ENCODE measurements around the gene SOX1. TPM values are rescaled to one million over a fixed set of nuclear protein-coding genes. Genes with fewer than 3 reads are reported as not detected.

Gene SOX1
- total and polyA plus RNA-seq, 10 of the 15 experiments (the other 5 are each of a cell fraction or from before 2014, with no cell fraction given): not detected

DNA sequence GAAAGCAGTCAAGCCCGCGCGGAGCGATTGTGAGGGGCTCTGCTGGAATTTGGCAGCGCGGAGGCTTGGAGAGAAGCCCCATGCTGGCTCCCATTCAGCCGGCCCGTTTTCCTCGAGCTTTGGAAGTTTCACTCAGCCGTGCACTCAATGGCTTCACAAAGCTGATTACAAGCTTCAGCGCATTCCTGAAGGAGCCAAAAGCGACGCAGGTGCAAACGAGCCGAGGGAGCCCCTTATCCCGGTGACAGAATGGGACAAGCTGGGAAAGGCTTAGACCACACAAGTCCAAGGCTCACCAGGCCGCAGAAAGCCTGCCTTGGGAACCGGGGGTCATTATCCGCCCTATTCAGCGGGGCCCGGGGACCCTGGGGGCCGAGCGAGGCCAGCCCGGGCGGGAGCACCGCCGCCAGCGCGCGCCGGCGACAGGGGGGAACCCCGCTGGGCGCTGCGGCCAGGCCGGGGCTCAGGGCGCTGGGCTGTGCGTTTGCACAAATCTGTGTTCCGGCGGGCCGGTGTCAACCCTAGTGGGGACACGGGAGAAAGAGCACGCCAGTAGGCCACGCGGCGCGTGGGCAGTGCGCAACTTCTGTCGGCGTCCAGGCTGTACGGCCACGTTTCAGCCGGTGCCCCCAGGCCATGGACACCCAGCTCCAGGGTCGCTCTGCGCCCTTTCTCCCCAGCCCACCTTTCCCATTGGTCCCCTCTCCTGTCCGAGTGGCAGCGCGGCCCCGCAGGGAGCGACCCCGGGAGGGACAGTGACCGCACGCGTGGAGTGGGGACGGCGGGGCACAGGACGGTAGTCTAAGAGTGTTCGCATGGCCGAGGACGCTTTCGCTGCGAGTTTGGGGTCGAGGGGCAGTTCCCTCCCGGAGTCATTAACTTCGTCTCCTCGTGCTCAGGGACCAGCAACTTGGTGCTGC lies 37.3 kb downstream of the SOX1 start (continued):
- TF ChIP-seq, protein P1, sequence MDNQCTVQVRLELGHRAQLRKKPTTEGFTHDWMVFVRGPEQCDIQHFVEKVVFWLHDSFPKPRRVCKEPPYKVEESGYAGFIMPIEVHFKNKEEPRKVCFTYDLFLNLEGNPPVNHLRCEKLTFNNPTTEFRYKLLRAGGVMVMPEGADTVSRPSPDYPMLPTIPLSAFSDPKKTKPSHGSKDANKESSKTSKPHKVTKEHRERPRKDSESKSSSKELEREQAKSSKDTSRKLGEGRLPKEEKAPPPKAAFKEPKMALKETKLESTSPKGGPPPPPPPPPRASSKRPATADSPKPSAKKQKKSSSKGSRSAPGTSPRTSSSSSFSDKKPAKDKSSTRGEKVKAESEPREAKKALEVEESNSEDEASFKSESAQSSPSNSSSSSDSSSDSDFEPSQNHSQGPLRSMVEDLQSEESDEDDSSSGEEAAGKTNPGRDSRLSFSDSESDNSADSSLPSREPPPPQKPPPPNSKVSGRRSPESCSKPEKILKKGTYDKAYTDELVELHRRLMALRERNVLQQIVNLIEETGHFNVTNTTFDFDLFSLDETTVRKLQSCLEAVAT (IDR thresholded peaks at IDR 0.05): no peak
- TF ChIP-seq CHD2 (IDR thresholded peaks at IDR 0.05; ENCODE audit: borderline replicate concordance, low read depth, low read length): no peak
- no peak for TF ChIP-seq NRF1 (conservative IDR thresholded peaks at IDR 0.05; ENCODE audit: low read depth, low read length)
- TF ChIP-seq EZH2 (IDR thresholded peaks at IDR 0.05; ENCODE audit: borderline replicate concordance, control insufficient read depth, low read depth, low read length): no peak
- no peak for TF ChIP-seq POLR2AphosphoS5 (IDR thresholded peaks at IDR 0.05; ENCODE audit: low read length)
- TF ChIP-seq ETV6 (conservative IDR thresholded peaks at IDR 0.05 in 1 of 2, IDR thresholded peaks at IDR 0.05 in 1 of 2; ENCODE audit: borderline replicate concordance in 1 of 2, low read depth in 1 of 2): no peak
- TF ChIP-seq CREM (IDR thresholded peaks at IDR 0.05; ENCODE audit: low read depth): no peak
- TF ChIP-seq, protein P2, sequence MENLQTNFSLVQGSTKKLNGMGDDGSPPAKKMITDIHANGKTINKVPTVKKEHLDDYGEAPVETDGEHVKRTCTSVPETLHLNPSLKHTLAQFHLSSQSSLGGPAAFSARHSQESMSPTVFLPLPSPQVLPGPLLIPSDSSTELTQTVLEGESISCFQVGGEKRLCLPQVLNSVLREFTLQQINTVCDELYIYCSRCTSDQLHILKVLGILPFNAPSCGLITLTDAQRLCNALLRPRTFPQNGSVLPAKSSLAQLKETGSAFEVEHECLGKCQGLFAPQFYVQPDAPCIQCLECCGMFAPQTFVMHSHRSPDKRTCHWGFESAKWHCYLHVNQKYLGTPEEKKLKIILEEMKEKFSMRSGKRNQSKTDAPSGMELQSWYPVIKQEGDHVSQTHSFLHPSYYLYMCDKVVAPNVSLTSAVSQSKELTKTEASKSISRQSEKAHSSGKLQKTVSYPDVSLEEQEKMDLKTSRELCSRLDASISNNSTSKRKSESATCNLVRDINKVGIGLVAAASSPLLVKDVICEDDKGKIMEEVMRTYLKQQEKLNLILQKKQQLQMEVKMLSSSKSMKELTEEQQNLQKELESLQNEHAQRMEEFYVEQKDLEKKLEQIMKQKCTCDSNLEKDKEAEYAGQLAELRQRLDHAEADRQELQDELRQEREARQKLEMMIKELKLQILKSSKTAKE (IDR thresholded peaks at IDR 0.05; ENCODE audit: low read depth, poor library complexity, severe bottlenecking): no peak
